Kidney tubule cell (primary cell): Measurements from ENCODE around the gene FAAP24.
A peak's percentile ranks its signal among the peaks of the same experiment; 100 is the strongest.
"Not testable (repeated sequence)": the region's sequence is repeated elsewhere in the genome, so short reads cannot be mapped to it uniquely, and the experiment has no call there.

Experiments used
- DNase-seq: peaks from one replicate; pipeline ENCODE4 v3.0.0-alpha.2; 2018; ENCODE audit warnings: low spot score

The FAAP24 gene

GRCh38 chr19:32998722-32999121 lies 26.7 kb downstream of the FAAP24 start:
- no peak for DNase-seq

- DNase-seq, result no peak
Observed at GRCh38 chr19:33000510-33000909, 28.5 kb downstream of the FAAP24 start.

GRCh38 chr19:33000910-33001309 lies 28.9 kb downstream of the FAAP24 start:
- no peak for DNase-seq

GRCh38 chr19:33002126-33002865 lies 30.3 kb downstream of the FAAP24 start:
- peak; percentile 40 for DNase-seq

GRCh38 chr19:33003424-33004024 lies 31.5 kb downstream of the FAAP24 start:
- peak; percentile 51 for DNase-seq

- no peak for DNase-seq
Observed at GRCh38 chr19:33005440-33005839, 33.4 kb downstream of the FAAP24 start.

- no peak for DNase-seq
Observed at GRCh38 chr19:33008738-33009137, 36.7 kb downstream of the FAAP24 start.

GRCh38 chr19:33010891-33011290 lies 38.8 kb downstream of the FAAP24 start:
- not testable (repeated sequence) for DNase-seq

GRCh38 chr19:33022472-33023116 lies 50.6 kb downstream of the FAAP24 start:
- DNase-seq, result no peak

GRCh38 chr19:33024398-33024797 lies 52.4 kb downstream of the FAAP24 start:
- DNase-seq, result peak; percentile 71

- not testable (repeated sequence) for DNase-seq
Observed at GRCh38 chr19:33025468-33026238, 53.6 kb downstream of the FAAP24 start.

- not testable (repeated sequence) for DNase-seq
Observed at GRCh38 chr19:33026602-33027001, 54.6 kb downstream of the FAAP24 start.
